ENCODE measurements around the gene HHATL.

Gene HHATL

GRCh38 chr3:42686832-42687650 is 15.6 kb downstream of the HHATL start:
- Histone ChIP-seq H3K4me3 (replicated peaks; ENCODE audit: low read depth, low read length) (no peak overlapping the region), H3K36me3 (ENCODE audit: control insufficient read depth, insufficient read depth, low read length) (no peaks in the 10 kb centered on the region), H3K27me3 (replicated peaks; ENCODE audit: control insufficient read depth, insufficient read depth, low read length) (no peaks in the 10 kb centered on the region)
- no peak for TF ChIP-seq CTCF (IDR thresholded peaks at IDR 0.05; ENCODE audit: insufficient read depth, low read length, poor library complexity, severe bottlenecking)
- DNase-seq (ENCODE audit: extremely low read depth, insufficient read length): no peak

DNA sequence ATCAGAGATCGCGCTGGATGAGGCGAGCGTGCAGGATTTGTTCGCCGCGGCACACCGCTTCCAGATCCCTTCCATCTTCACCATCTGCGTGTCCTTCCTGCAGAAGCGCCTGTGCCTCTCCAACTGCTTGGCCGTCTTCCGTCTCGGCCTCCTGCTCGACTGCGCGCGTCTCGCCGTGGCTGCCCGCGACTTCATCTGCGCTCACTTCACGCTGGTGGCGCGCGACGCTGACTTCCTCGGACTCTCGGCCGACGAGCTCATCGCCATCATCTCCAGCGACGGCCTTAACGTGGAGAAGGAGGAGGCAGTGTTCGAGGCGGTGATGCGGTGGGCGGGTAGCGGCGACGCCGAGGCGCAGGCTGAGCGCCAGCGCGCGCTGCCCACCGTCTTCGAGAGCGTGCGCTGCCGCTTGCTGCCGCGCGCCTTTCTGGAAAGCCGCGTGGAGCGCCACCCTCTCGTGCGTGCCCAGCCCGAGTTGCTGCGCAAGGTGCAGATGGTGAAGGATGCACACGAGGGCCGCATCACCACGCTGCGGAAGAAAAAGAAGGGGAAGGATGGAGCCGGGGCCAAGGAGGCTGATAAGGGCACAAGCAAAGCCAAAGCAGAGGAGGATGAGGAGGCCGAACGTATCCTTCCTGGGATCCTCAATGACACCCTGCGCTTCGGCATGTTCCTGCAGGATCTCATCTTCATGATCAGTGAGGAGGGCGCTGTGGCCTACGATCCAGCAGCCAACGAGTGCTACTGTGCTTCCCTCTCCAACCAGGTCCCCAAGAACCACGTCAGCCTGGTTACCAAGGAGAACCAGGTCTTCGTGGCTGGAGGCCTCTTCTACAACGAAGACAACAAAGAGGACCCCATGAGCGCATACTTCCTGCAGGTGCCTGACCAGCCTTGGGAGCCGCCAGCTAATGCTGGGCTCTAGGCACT is 16.4 kb downstream of the HHATL start:
- no peak overlapping the region for H3K4me3 ChIP-seq (replicated peaks; ENCODE audit: low read depth, low read length)
- no peak for DNase-seq (ENCODE audit: extremely low read depth, insufficient read length)
- no peak for TF ChIP-seq CTCF (IDR thresholded peaks at IDR 0.05; ENCODE audit: insufficient read depth, low read length, poor library complexity, severe bottlenecking)

DNA sequence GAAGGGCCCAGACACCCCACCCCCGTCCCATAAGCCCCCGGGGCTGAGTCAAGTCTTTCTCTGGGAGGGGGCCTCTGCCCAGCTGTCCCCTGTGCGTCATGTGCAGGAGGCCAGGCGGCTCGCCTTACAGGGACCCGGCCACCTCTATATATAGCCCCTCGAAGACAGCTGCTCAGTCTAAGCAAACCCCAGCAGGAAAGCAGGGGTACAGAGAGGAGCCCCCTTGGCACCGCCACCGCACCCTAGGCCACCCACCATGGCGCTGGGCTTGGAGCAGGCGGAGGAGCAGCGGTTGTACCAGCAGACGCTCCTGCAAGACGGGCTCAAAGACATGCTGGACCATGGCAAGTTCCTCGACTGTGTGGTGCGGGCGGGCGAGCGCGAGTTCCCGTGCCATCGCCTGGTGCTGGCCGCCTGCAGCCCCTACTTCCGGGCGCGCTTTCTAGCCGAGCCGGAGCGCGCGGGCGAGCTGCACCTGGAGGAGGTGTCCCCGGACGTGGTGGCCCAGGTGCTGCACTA is 17.2 kb downstream of the HHATL start, which contains the start of gene KLHL40:
TSS of gene KLHL40 (plus strand) at position 175 of the 519 bp plus-strand sequence. CDS start at position 257, 82 bp downstream.
- no peak for DNase-seq (ENCODE audit: extremely low read depth, insufficient read length)
- Histone ChIP-seq H3K4me3 (replicated peaks; ENCODE audit: low read depth, low read length) (no peak within 1 kb of the TSS), H3K27me3 (replicated peaks; ENCODE audit: control insufficient read depth, insufficient read depth, low read length) (no peaks in the 10 kb centered on the region), H3K36me3 (ENCODE audit: control insufficient read depth, insufficient read depth, low read length) (no peaks in the 10 kb centered on the region)
- TF ChIP-seq CTCF (IDR thresholded peaks at IDR 0.05; ENCODE audit: insufficient read depth, low read length, poor library complexity, severe bottlenecking): no peak

More for the DNA sequence above, 16.4 kb downstream of the HHATL start:
- Histone ChIP-seq H3K36me3 (ENCODE audit: control insufficient read depth, insufficient read depth, low read length) (no peaks in the 10 kb centered on the region), H3K27me3 (replicated peaks; ENCODE audit: control insufficient read depth, insufficient read depth, low read length) (no peaks in the 10 kb centered on the region)

- no peak for DNase-seq (ENCODE audit: extremely low read depth, insufficient read length)
- Histone ChIP-seq H3K36me3 (ENCODE audit: control insufficient read depth, insufficient read depth, low read length) (no peaks in the 10 kb centered on the region), H3K27me3 (replicated peaks; ENCODE audit: control insufficient read depth, insufficient read depth, low read length) (no peaks in the 10 kb centered on the region), H3K4me3 (replicated peaks; ENCODE audit: low read depth, low read length) (no peak overlapping the region)
- TF ChIP-seq CTCF (IDR thresholded peaks at IDR 0.05; ENCODE audit: insufficient read depth, low read length, poor library complexity, severe bottlenecking): no peak
These were observed 17.8 kb downstream of the HHATL start for GRCh38 chr3:42684632-42685362.

GRCh38 chr3:42683875-42684598 is 18.6 kb downstream of the HHATL start:
- no peak for DNase-seq (ENCODE audit: extremely low read depth, insufficient read length)

More at GRCh38 chr3:42683875-42684598, 18.6 kb downstream of the HHATL start:
- no peak for TF ChIP-seq CTCF (IDR thresholded peaks at IDR 0.05; ENCODE audit: insufficient read depth, low read length, poor library complexity, severe bottlenecking)
- no peaks in the 10 kb centered on the region for H3K36me3 ChIP-seq (ENCODE audit: control insufficient read depth, insufficient read depth, low read length)
- no peaks in the 10 kb centered on the region for H3K27me3 ChIP-seq (replicated peaks; ENCODE audit: control insufficient read depth, insufficient read depth, low read length)
- no peak overlapping the region for H3K4me3 ChIP-seq (replicated peaks; ENCODE audit: low read depth, low read length)

Data from GM06990 (cell line).